HEK293 (cell line): ENCODE results near the gene FSCN2.

Source experiments
- CTCF ChIA-PET: fragments of 350-600 bp; formaldehyde crosslinking; extraction: SDS; loops from one replicate; lab custom pipeline; 2021; ENCODE audit warnings: antibody characterized with exemption; lab: Yijun Ruan, JAX
- POLR2A ChIA-PET: fragments of 300-600 bp; formaldehyde crosslinking; extraction: SDS; loops from one replicate; lab custom pipeline; 2020; ENCODE audit warnings: antibody characterized with exemption, inconsistent platforms; lab: Yijun Ruan, JAX
- H3K27ac ChIP-seq: fragments of 200-500 bp; sonication (Bioruptor generic); 2 replicates; pipeline ENCODE4 v1.5.1; 2014; ENCODE audit warnings: low read depth, low read length, control low read depth, inconsistent platforms; ENCODE audit errors: extremely low read depth
- H3K36me3 ChIP-seq, 2 experiments: fragments of 200-500 bp in 1 of 2; sonication (Bioruptor generic) in 1 of 2; 1 replicate in 1 of 2; 2 replicates in 1 of 2; pipeline ENCODE4 v1.5.1; 2014 to 2017; ENCODE audit warnings: inconsistent platforms in 2 of 2, low read length in 2 of 2; ENCODE audit not compliant: control insufficient read depth in 2 of 2, insufficient read depth in 1 of 2
- H3K4me1 ChIP-seq: fragments of 200-500 bp; sonication (Bioruptor generic); 2 replicates; pipeline ENCODE4 v1.5.1; 2014; ENCODE audit warnings: mild to moderate bottlenecking, low read length, inconsistent platforms; ENCODE audit not compliant: control insufficient read depth, insufficient read depth
- H3K4me3 ChIP-seq: 2 replicates; pipeline ENCODE4 v1.5.1; 2011; ENCODE audit warnings: low read depth, mild to moderate bottlenecking, control low read depth, low read length, moderate library complexity
- H3K9me3 ChIP-seq: fragments of 200-500 bp; sonication (Bioruptor generic); 2 replicates; pipeline ENCODE4 v1.5.1; 2014; ENCODE audit warnings: low read depth, low read length, inconsistent platforms; ENCODE audit not compliant: control insufficient read depth, insufficient read depth
- BCL11B ChIP-seq: fragments of 450-650 bp; formaldehyde crosslinking; IDR thresholded peaks from 2 replicates; pipeline ENCODE4 v1.5.1; 2016; ENCODE audit warnings: low read depth, missing biosample characterization, missing genetic modification characterization
- KLF17 ChIP-seq: fragments of 450-650 bp; formaldehyde crosslinking; IDR thresholded peaks from 2 replicates; pipeline ENCODE4 v1.5.1; 2016; ENCODE audit warnings: missing biosample characterization, missing genetic modification characterization
- RBAK ChIP-seq: fragments of 450-650 bp; formaldehyde crosslinking; IDR thresholded peaks from 2 replicates; pipeline ENCODE4 v1.5.1; 2016; ENCODE audit warnings: missing biosample characterization, missing genetic modification characterization
- SP3 ChIP-seq: fragments of 450-650 bp; formaldehyde crosslinking; IDR thresholded peaks from 2 replicates; pipeline ENCODE4 v1.5.1; 2016; ENCODE audit warnings: missing biosample characterization, missing genetic modification characterization
- YY1 ChIP-seq: fragments of 450-650 bp; formaldehyde crosslinking; IDR thresholded peaks from 2 replicates; pipeline ENCODE4 v1.5.1; 2018; ENCODE audit warnings: missing biosample characterization, missing genetic modification characterization
- ZBTB26 ChIP-seq: fragments of 450-650 bp; formaldehyde crosslinking; optimal IDR thresholded peaks from 2 replicates; pipeline ENCODE3; 2016; ENCODE audit warnings: missing biosample characterization, mild to moderate bottlenecking, missing genetic modification characterization
- ZFP41 ChIP-seq: fragments of 450-650 bp; formaldehyde crosslinking; IDR thresholded peaks from 2 replicates; pipeline ENCODE4 v1.5.1; 2016; ENCODE audit warnings: missing biosample characterization, missing genetic modification characterization, borderline replicate concordance
- ZNF114 ChIP-seq: fragments of 450-650 bp; formaldehyde crosslinking; IDR thresholded peaks from 2 replicates; pipeline ENCODE4 v1.5.0; 2017; ENCODE audit warnings: missing biosample characterization, missing genetic modification characterization
- ZNF146 ChIP-seq: fragments of 450-650 bp; formaldehyde crosslinking; IDR thresholded peaks from 2 replicates; pipeline ENCODE4 v1.5.1; 2016; ENCODE audit warnings: missing biosample characterization, missing genetic modification characterization
- ZNF341 ChIP-seq: fragments of 450-650 bp; formaldehyde crosslinking; IDR thresholded peaks from 2 replicates; pipeline ENCODE4; 2016; ENCODE audit warnings: low read depth, missing biosample characterization, missing genetic modification characterization
- ZNF354C ChIP-seq: fragments of 450-650 bp; formaldehyde crosslinking; IDR thresholded peaks from 2 replicates; pipeline ENCODE4 v1.5.1; 2016; ENCODE audit warnings: missing biosample characterization, missing genetic modification characterization, low read depth, borderline replicate concordance
- ZNF404 ChIP-seq: fragments of 450-650 bp; formaldehyde crosslinking; IDR thresholded peaks from 2 replicates; pipeline ENCODE4 v1.5.1; 2017; ENCODE audit warnings: missing biosample characterization, missing genetic modification characterization
- ZNF433 ChIP-seq: fragments of 450-650 bp; formaldehyde crosslinking; IDR thresholded peaks from 2 replicates; pipeline ENCODE4 v1.5.1; 2016; ENCODE audit warnings: missing biosample characterization, missing genetic modification characterization, low read depth
- ZNF529 ChIP-seq: fragments of 450-650 bp; formaldehyde crosslinking; IDR thresholded peaks from 2 replicates; pipeline ENCODE4 v1.5.1; 2017; ENCODE audit warnings: missing genetic modification characterization, missing biosample characterization; ENCODE audit not compliant: insufficient replicate concordance
- ZNF560 ChIP-seq: fragments of 450-650 bp; formaldehyde crosslinking; IDR thresholded peaks from 2 replicates; pipeline ENCODE4 v1.5.1; 2017; ENCODE audit warnings: missing biosample characterization, missing genetic modification characterization, borderline replicate concordance
- ZNF580 ChIP-seq: fragments of 450-650 bp; formaldehyde crosslinking; IDR thresholded peaks from 2 replicates; pipeline ENCODE4 v1.5.1; 2016; ENCODE audit warnings: missing biosample characterization, missing genetic modification characterization
- ZNF596 ChIP-seq: fragments of 450-650 bp; IDR thresholded peaks from 2 replicates; pipeline ENCODE4 v1.5.0; 2018; ENCODE audit warnings: missing biosample characterization, mild to moderate bottlenecking, missing genetic modification characterization, moderate library complexity
- ZNF600 ChIP-seq: fragments of 450-650 bp; formaldehyde crosslinking; IDR thresholded peaks from 2 replicates; pipeline ENCODE4 v1.5.1; 2016; ENCODE audit warnings: missing biosample characterization, missing genetic modification characterization
- ZNF664 ChIP-seq: fragments of 450-650 bp; formaldehyde crosslinking; IDR thresholded peaks from 2 replicates; pipeline ENCODE4 v1.5.1; 2016; ENCODE audit warnings: missing biosample characterization, missing genetic modification characterization
- ZNF747 ChIP-seq: fragments of 450-650 bp; formaldehyde crosslinking; IDR thresholded peaks from 2 replicates; pipeline ENCODE4 v1.5.1; 2016; ENCODE audit warnings: missing biosample characterization, missing genetic modification characterization

The FSCN2 gene

GRCh38 chr17:81494626-81495377 is 33.4 kb upstream of the FSCN2 start (continued):
- peak; percentile 44 for TF ChIP-seq ZNF341 (tag by site-specific recombination)

- H3K27ac ChIP-seq, result no peak overlapping the region
- H3K36me3 ChIP-seq, result no peaks in the 10 kb centered on the region
- H3K9me3 ChIP-seq, result no peaks in the 10 kb centered on the region
- no peaks in the 10 kb centered on the region for H3K4me1 ChIP-seq
- POLR2A ChIA-PET, result interaction anchor here (3.0 to 3.6 kb wide), 2 partner anchors 10 to 13 kb away, joined by 19 to 22 read pairs; partner anchors contain the start of gene ACTG1
- CTCF ChIA-PET, result interaction anchor here (0.6 to 2.9 kb wide), 2 partner anchors 14 to 27 kb away, joined by 3 to 11 read pairs; no protein-coding TSS in a partner anchor
- H3K4me3 ChIP-seq, result no peak overlapping the region
- no peak for TF ChIP-seq KLF17 (tag by site-specific recombination)
- TF ChIP-seq ZFP41 (tag by site-specific recombination), result no peak
- no peak for TF ChIP-seq ZNF354C
- no peak for TF ChIP-seq ZBTB26
- no peak for TF ChIP-seq YY1 (tag by site-specific recombination)
- no peak for TF ChIP-seq ZNF114
- no peak for TF ChIP-seq ZNF596
- no peak for TF ChIP-seq ZNF146 (tag by site-specific recombination)
- no peak for TF ChIP-seq ZNF433 (tag by site-specific recombination)
- no peak for TF ChIP-seq ZNF560
- no peak for TF ChIP-seq ZNF747 (tag by site-specific recombination)
- TF ChIP-seq BCL11B (tag by site-specific recombination), result no peak
- no peak for TF ChIP-seq ZNF580 (tag by site-specific recombination)
- TF ChIP-seq ZNF404, result no peak
- no peak for TF ChIP-seq ZNF529
- TF ChIP-seq SP3, result no peak
- no peak for TF ChIP-seq RBAK (tag by site-specific recombination)
Observed at GRCh38 chr17:81498953-81499600, 29.1 kb upstream of the FSCN2 start.

GRCh38 chr17:81499601-81499970 is 28.6 kb upstream of the FSCN2 start:
- Histone ChIP-seq H3K9me3 (no peaks in the 10 kb centered on the region), H3K4me3 (no peak overlapping the region), H3K27ac (no peak overlapping the region), H3K4me1 (no peaks in the 10 kb centered on the region), H3K36me3 (no peaks in the 10 kb centered on the region)
- ChIA-PET POLR2A (interaction anchor here (3.0 to 3.6 kb wide), 2 partner anchors 9 to 12 kb away, joined by 19 to 22 read pairs; partner anchors contain the start of gene ACTG1), CTCF (no interaction called here)
- TF ChIP-seq ZNF664 (no peak), ZNF600 (0 out of 2 replicates have a peak, but pooled peaks have one; percentile 53)
